Activated T-helper 1 cell treated with anti-CD3 and anti-CD28 coated beads, Interleukin-12 subunit alpha, Interleukin-12 subunit beta, Interleukin-2, Interleukin-4 antibody, amounts not matched to agents 30 ng/mL and 10 ng/mL and 1 ng/mL, durations not matched to agents 14 hours and 24 hours and 36 hours (primary cell): Measurements from ENCODE around the gene ERO1A. TPM values are rescaled to one million over a fixed set of nuclear protein-coding genes. Genes with fewer than 3 reads are reported as not detected.
"Not testable (repeated sequence)": the region's sequence is repeated elsewhere in the genome, so short reads cannot be mapped to it uniquely, and the experiment has no call there.

Experiments
- DNase-seq: peaks from one replicate; pipeline ENCODE4 v3.0.0; 2021; ENCODE audit warnings: low spot score
- H3K27ac Mint-ChIP-seq: one replicate; pipeline ENCODE4 v1.8.0; 2021; ENCODE audit warnings: mild to moderate bottlenecking, mixed read lengths
- H3K27me3 Mint-ChIP-seq: one replicate; pipeline ENCODE4 v1.8.0; 2022; ENCODE audit warnings: mild to moderate bottlenecking, moderate library complexity, mixed read lengths; ENCODE audit not compliant: insufficient read depth
- H3K36me3 Mint-ChIP-seq: one replicate; pipeline ENCODE4 v1.8.0; 2021; ENCODE audit warnings: low read depth, mixed read lengths
- H3K4me1 Mint-ChIP-seq: one replicate; pipeline ENCODE4 v1.8.0; 2021; ENCODE audit warnings: low read depth, mixed read lengths
- H3K4me3 Mint-ChIP-seq: one replicate; pipeline ENCODE4 v1.8.0; 2021; ENCODE audit warnings: mild to moderate bottlenecking, moderate library complexity, mixed read lengths
- H3K9me3 Mint-ChIP-seq: one replicate; pipeline ENCODE4 v1.8.0; 2021; ENCODE audit warnings: mixed read lengths
- intact Hi-C: fragments of 100-400 bp; cut with micrococcal nuclease; formaldehyde crosslinking; loops from one replicate; pipeline ENCODE4 v1.15.1; 2024
- total RNA-seq: library from RNA; stranded (reverse); gene quantifications from 2 replicates; pipeline ENCODE4 v1.2.3, GENCODE V29; 2022

Gene ERO1A
- 144 and 158 TPM in 2 replicates for total RNA-seq

DNA sequence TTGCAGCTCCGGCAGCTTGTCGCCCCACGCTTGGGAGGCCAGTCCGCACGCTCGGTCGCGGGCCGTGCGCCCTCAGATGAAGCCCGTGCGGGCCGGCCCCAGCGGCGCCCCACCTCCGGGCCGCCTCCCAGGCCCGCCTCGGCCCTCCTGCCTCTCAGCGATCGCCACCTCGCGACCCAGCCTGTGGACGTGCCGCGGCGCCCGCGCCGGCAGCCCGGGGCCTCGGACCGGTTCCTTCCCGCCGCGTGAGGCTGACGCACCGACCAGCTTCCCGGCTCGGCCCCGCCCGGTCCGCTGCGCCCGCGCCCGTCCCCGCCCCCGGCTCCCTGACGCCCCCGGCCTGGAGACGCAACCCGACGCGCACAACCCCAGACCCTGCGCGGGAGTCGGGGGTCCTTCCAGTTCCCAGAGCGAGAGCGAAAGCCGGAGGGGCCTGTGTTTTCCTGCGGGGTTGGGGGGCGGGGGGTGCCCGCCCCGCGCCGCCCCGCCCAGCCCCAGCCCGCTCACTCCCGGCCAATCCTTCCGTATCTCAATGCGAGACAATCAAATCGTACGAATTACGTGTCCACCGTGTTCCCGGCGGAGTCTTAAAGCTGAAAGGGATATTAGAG, at the start of gene ERO1A:
Gene ERO1A (minus strand): TSS at position 78 of the 611 bp plus-strand sequence. CDS start 77 bp downstream, at position 1.
- peak within 1 kb of the TSS; percentile 99 for H3K27ac Mint-ChIP-seq
- peaks cover 42% of the 10 kb centered on the region for H3K4me1 Mint-ChIP-seq
- no peaks in the 10 kb centered on the region for H3K9me3 Mint-ChIP-seq

GRCh38 chr14:52741865-52742264, 46.5 kb upstream of the ERO1A start:
- Mint-ChIP-seq H3K27me3 (no peaks in the 10 kb centered on the region), H3K4me3 (peak overlapping the region; percentile 75), H3K27ac (peak overlapping the region; percentile 89), H3K36me3 (peaks cover 20% of the 10 kb centered on the region), H3K9me3 (no peaks in the 10 kb centered on the region), H3K4me1 (peaks cover 36% of the 10 kb centered on the region)
- no peak for DNase-seq
- intact Hi-C loops, result loop anchor here (1.0 kb wide), 2 partner anchors 12 to 35 kb away; partner anchors contain the start of genes PSMC6 and STYX

More for the DNA sequence above, at the start of gene ERO1A:
- peaks cover 1% of the 10 kb centered on the region for H3K27me3 Mint-ChIP-seq
- H3K36me3 Mint-ChIP-seq, result peaks cover 13% of the 10 kb centered on the region
- DNase-seq, result peak; percentile 67
- intact Hi-C loops, result loop anchor here (1.0 to 10.0 kb wide), 4 partner anchors 12 to 381 kb away; partner anchors contain the start of genes GPR137C, PSMC6, PTGER2 and TXNDC16
- H3K4me3 Mint-ChIP-seq, result peak within 1 kb of the TSS; percentile 100

- Mint-ChIP-seq H3K4me1 (peaks cover 47% of the 10 kb centered on the region), H3K36me3 (peaks cover 17% of the 10 kb centered on the region), H3K4me3 (no peak overlapping the region), H3K27me3 (no peaks in the 10 kb centered on the region), H3K27ac (no peak overlapping the region), H3K9me3 (no peaks in the 10 kb centered on the region)
- intact Hi-C loops, result no loop called here
- DNase-seq, result no peak
Observed at GRCh38 chr14:52740751-52741150, 45.4 kb upstream of the ERO1A start.

DNA sequence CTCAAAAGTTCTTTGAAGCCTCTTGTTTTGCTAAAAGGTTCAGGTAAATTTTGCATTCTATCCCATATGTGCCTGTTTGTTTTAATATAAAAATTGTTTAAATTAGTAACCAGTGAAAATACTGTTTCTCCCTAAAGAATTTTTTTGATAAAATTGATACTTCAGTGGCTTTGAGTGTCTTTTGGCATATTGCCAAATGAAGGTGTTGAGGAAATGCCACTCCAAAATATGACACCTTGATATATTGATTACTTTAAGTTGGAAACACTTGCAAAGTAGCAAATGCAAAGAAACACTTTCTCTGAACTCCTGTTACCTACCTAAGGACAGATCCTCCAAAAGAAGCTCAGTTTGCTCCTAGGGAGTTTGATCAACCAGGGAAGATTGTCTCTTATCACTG, 43.1 kb upstream of the ERO1A start:
- Mint-ChIP-seq H3K9me3 (no peaks in the 10 kb centered on the region), H3K4me3 (no peak overlapping the region), H3K27me3 (no peaks in the 10 kb centered on the region), H3K36me3 (peaks cover 26% of the 10 kb centered on the region), H3K27ac (no peak overlapping the region), H3K4me1 (peaks cover 53% of the 10 kb centered on the region)
- no peak for DNase-seq
- intact Hi-C loops, result loop anchor here (10.0 kb wide), 1 partner anchor 1084 kb away; the partner anchor contains the start of gene FRMD6

GRCh38 chr14:52735921-52736489, 40.6 kb upstream of the ERO1A start:
- peaks cover 50% of the 10 kb centered on the region for H3K4me1 Mint-ChIP-seq
- DNase-seq, result no peak
- no peaks in the 10 kb centered on the region for H3K9me3 Mint-ChIP-seq
- H3K36me3 Mint-ChIP-seq, result peaks cover 35% of the 10 kb centered on the region
- H3K4me3 Mint-ChIP-seq, result no peak overlapping the region
- intact Hi-C loops, result loop anchor here (10.0 kb wide), 1 partner anchor 1081 kb away; the partner anchor contains the start of gene FRMD6
- no peaks in the 10 kb centered on the region for H3K27me3 Mint-ChIP-seq
- H3K27ac Mint-ChIP-seq, result no peak overlapping the region

GRCh38 chr14:52733824-52734223, 38.5 kb upstream of the ERO1A start:
- Mint-ChIP-seq H3K27ac (no peak overlapping the region), H3K4me1 (peaks cover 54% of the 10 kb centered on the region)
- intact Hi-C loops, result loop anchor here (5.0 to 10.0 kb wide), 3 partner anchors 82 to 1079 kb away; partner anchors contain the start of gene FRMD6

GRCh38 chr14:52730709-52731111, 35.4 kb upstream of the ERO1A start:
- peak overlapping the region; percentile 76 for H3K27ac Mint-ChIP-seq
- H3K4me1 Mint-ChIP-seq, result peaks cover 38% of the 10 kb centered on the region
- no peak for DNase-seq
- peaks cover 35% of the 10 kb centered on the region for H3K36me3 Mint-ChIP-seq
- intact Hi-C loops, result loop anchor here (1.0 to 10.0 kb wide), 8 partner anchors 12 to 1076 kb away; partner anchors contain the start of genes FRMD6, GNPNAT1, GPR137C and PSMC6
- H3K4me3 Mint-ChIP-seq, result peak overlapping the region; percentile 91
- no peaks in the 10 kb centered on the region for H3K9me3 Mint-ChIP-seq
- no peaks in the 10 kb centered on the region for H3K27me3 Mint-ChIP-seq

More at GRCh38 chr14:52733824-52734223, 38.5 kb upstream of the ERO1A start:
- no peak overlapping the region for H3K4me3 Mint-ChIP-seq
- H3K36me3 Mint-ChIP-seq, result peaks cover 35% of the 10 kb centered on the region
- no peaks in the 10 kb centered on the region for H3K9me3 Mint-ChIP-seq
- no peak for DNase-seq
- H3K27me3 Mint-ChIP-seq, result no peaks in the 10 kb centered on the region

- no peaks in the 10 kb centered on the region for H3K27me3 Mint-ChIP-seq
- peaks cover 37% of the 10 kb centered on the region for H3K4me1 Mint-ChIP-seq
- H3K9me3 Mint-ChIP-seq, result no peaks in the 10 kb centered on the region
- H3K4me3 Mint-ChIP-seq, result peak within 1 kb of the TSS; percentile 91
- peak; percentile 96 for DNase-seq
- peaks cover 37% of the 10 kb centered on the region for H3K36me3 Mint-ChIP-seq
- intact Hi-C loops, result loop anchor here (1.0 to 10.0 kb wide), 9 partner anchors 12 to 1707 kb away; partner anchors contain the start of genes FRMD6, GNPNAT1, GPR137C and PSMC6
- peak within 1 kb of the TSS; percentile 76 for H3K27ac Mint-ChIP-seq
Observed at GRCh38 chr14:52729925-52730708, 34.8 kb upstream of the ERO1A start, which contains the start of gene STYX. Gene STYX (plus strand): TSS chr14:52730166. CDS start chr14:52730475, 309 bp downstream.

GRCh38 chr14:52729585-52729924, 34.2 kb upstream of the ERO1A start:
- intact Hi-C loops, result loop anchor here (5.0 kb wide), 1 partner anchor 1708 kb away; no protein-coding TSS in a partner anchor
- no peaks in the 10 kb centered on the region for H3K9me3 Mint-ChIP-seq
- H3K4me1 Mint-ChIP-seq, result peaks cover 38% of the 10 kb centered on the region
- peak overlapping the region; percentile 76 for H3K27ac Mint-ChIP-seq
- H3K4me3 Mint-ChIP-seq, result peak overlapping the region; percentile 91
- peaks cover 36% of the 10 kb centered on the region for H3K36me3 Mint-ChIP-seq
- no peaks in the 10 kb centered on the region for H3K27me3 Mint-ChIP-seq
- no peak for DNase-seq

DNA sequence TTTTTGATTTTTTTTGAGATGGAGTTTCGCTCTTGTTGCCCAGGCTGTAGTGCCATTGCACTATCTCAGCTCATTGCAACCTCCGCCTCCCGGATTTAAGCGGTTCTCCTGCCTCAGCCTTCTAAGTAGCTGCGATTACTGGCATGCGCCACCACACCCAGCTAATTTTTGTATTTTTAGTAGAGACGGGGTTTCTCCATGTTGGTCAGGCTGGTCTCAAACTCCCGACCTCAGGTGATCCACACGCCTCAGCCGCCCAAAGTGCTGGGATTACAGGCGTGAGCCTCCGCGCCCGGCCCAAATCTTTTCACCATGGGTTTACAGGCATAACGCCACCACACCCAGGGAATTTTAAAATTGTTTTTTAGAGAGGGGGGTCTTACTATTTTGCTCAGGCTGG, 33.7 kb upstream of the ERO1A start:
- Mint-ChIP-seq H3K4me3 (peak overlapping the region; percentile 61), H3K27ac (peak overlapping the region; percentile 59), H3K4me1 (peaks cover 38% of the 10 kb centered on the region), H3K36me3 (peaks cover 32% of the 10 kb centered on the region)
- not testable (repeated sequence) for H3K9me3 Mint-ChIP-seq, DNase-seq, H3K27me3 Mint-ChIP-seq
- intact Hi-C loops, result loop anchor here (5.0 kb wide), 1 partner anchor 1708 kb away; no protein-coding TSS in a partner anchor

DNA sequence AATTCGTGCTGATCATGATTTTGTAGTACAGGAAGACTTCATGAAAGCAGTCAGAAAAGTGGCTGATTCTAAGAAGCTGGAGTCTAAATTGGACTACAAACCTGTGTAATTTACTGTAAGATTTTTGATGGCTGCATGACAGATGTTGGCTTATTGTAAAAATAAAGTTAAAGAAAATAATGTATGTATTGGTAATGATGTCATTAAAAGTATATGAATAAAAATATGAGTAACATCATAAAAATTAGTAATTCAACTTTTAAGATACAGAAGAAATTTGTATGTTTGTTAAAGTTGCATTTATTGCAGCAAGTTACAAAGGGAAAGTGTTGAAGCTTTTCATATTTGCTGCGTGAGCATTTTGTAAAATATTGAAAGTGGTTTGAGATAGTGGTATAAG, 32.2 kb upstream of the ERO1A start:
- not testable (repeated sequence) for H3K9me3 Mint-ChIP-seq, H3K4me3 Mint-ChIP-seq, H3K27me3 Mint-ChIP-seq, DNase-seq, H3K27ac Mint-ChIP-seq
- peaks cover 37% of the 10 kb centered on the region for H3K4me1 Mint-ChIP-seq
- peaks cover 31% of the 10 kb centered on the region for H3K36me3 Mint-ChIP-seq
- intact Hi-C loops, result loop anchor here (5.0 kb wide), 1 partner anchor 1710 kb away; no protein-coding TSS in a partner anchor

DNA sequence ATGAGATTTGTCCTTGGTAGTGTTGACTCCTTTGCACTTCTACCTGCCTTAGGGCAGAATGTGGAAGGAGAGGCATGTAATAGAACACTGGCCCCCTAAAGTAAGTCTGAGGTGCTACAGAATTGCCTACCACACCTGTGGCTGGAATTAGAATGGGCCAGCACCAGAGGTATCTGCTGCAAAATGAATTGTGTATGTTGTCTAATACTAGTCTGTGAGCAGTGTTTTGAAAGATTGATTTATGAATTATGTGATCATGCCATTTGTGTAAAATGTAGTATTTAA, 28.9 kb upstream of the ERO1A start:
- no peak for DNase-seq
- no peak overlapping the region for H3K27ac Mint-ChIP-seq
- no peaks in the 10 kb centered on the region for H3K9me3 Mint-ChIP-seq
- no peaks in the 10 kb centered on the region for H3K27me3 Mint-ChIP-seq
- H3K4me3 Mint-ChIP-seq, result no peak overlapping the region
- peaks cover 28% of the 10 kb centered on the region for H3K4me1 Mint-ChIP-seq
- H3K36me3 Mint-ChIP-seq, result peaks cover 42% of the 10 kb centered on the region
- intact Hi-C loops, result no loop called here
